ENCODE results near the gene CCT6A.
A peak's percentile ranks its signal among the peaks of the same experiment; 100 is the strongest.

Gene CCT6A

DNA sequence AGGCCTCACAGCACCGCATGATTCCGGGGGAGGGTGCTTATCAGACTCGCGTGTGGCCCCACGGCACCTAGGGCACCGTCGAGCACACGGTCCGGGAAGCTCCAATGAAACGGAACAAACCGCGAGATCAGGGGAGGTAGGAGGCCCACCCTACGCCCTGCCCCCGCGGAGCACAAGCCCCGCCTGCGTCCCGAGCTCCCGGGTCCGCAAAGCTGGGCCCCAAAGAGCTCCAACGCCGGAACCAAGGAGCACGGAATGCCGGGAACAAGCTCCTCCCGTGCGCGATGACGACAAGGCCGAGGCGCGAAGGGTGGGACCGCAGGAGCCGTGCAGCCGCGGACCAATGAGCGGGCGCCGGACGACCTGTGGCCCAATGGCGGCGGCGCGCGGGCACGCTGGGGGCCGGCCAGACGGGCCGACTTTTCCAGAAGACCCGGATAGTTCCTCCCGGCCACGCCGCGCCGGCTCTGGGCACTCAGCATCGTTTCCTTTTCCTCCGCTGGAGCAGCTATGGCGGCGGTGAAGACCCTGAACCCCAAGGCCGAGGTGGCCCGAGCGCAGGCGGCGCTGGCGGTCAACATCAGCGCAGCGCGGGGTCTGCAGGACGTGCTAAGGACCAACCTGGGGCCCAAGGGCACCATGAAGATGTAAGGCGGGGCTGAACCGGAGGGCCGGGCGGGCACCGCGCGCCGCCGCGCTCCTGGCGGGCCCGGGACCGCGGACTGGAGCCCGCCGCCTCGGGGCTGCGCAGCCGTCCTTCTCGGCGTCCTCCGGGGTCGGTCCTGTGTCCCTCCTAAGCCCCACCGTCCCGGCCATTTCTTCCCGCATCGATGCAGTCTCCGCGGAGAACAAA is at the start of gene CCT6A, which contains the start of gene PSPH (continued):
- TF ChIP-seq ZFP3 (tag by site-specific recombination; IDR thresholded peaks at IDR 0.05; ENCODE audit: low read depth) (no peak), ZBTB48 (tag by site-specific recombination; IDR thresholded peaks at IDR 0.05) (peak; percentile 58), SP2 (tag by site-specific recombination; IDR thresholded peaks at IDR 0.05) (peak; percentile 91), ZNF791 (tag by site-specific recombination; IDR thresholded peaks at IDR 0.05) (no peak), IKZF3 (tag by site-specific recombination; IDR thresholded peaks at IDR 0.05) (peak; percentile 100), ZBTB8A (tag by site-specific recombination; IDR thresholded peaks at IDR 0.05) (peak; percentile 33; the same call in 1 of the 2 replicates), ZNF629 (tag by site-specific recombination; IDR thresholded peaks at IDR 0.05) (peak; percentile 87), ZNF610 (tag by site-specific recombination; IDR thresholded peaks at IDR 0.05; ENCODE audit: borderline replicate concordance) (no peak), ZBTB1 (tag by site-specific recombination; IDR thresholded peaks at IDR 0.05) (no peak), ZNF391 (tag by site-specific recombination; IDR thresholded peaks at IDR 0.05; ENCODE audit: borderline replicate concordance, low read depth) (no peak), ZBTB17 (tag by site-specific recombination; IDR thresholded peaks at IDR 0.05) (peak; percentile 65), ZXDB (tag by site-specific recombination; IDR thresholded peaks at IDR 0.05) (peak; percentile 79), KLF1 (tag by site-specific recombination; IDR thresholded peaks at IDR 0.05) (0 out of 2 replicates have a peak, but pooled peaks have one; percentile 24), ZFP69B (tag by site-specific recombination; IDR thresholded peaks at IDR 0.05) (peak; percentile 47; the same call in 1 of the 2 replicates), BCL11B (tag by site-specific recombination; IDR thresholded peaks at IDR 0.05; ENCODE audit: low read depth) (no peak), ZNF677 (tag by site-specific recombination; IDR thresholded peaks at IDR 0.05) (no peak), GLI4 (tag by site-specific recombination; IDR thresholded peaks at IDR 0.05) (peak; percentile 94)
- TF ChIP-seq, protein P1, sequence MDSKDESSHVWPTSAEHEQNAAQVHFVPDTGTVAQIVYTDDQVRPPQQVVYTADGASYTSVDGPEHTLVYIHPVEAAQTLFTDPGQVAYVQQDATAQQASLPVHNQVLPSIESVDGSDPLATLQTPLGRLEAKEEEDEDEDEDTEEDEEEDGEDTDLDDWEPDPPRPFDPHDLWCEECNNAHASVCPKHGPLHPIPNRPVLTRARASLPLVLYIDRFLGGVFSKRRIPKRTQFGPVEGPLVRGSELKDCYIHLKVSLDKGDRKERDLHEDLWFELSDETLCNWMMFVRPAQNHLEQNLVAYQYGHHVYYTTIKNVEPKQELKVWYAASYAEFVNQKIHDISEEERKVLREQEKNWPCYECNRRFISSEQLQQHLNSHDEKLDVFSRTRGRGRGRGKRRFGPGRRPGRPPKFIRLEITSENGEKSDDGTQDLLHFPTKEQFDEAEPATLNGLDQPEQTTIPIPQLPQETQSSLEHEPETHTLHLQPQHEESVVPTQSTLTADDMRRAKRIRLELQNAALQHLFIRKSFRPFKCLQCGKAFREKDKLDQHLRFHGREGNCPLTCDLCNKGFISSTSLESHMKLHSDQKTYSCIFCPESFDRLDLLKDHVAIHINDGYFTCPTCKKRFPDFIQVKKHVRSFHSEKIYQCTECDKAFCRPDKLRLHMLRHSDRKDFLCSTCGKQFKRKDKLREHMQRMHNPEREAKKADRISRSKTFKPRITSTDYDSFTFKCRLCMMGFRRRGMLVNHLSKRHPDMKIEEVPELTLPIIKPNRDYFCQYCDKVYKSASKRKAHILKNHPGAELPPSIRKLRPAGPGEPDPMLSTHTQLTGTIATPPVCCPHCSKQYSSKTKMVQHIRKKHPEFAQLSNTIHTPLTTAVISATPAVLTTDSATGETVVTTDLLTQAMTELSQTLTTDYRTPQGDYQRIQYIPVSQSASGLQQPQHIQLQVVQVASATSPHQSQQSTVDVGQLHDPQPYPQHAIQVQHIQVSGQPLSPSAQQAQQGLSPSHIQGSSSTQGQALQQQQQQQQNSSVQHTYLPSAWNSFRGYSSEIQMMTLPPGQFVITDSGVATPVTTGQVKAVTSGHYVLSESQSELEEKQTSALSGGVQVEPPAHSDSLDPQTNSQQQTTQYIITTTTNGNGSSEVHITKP (tag by site-specific recombination; IDR thresholded peaks at IDR 0.05), result peak; percentile 50
- TF ChIP-seq, protein P2, sequence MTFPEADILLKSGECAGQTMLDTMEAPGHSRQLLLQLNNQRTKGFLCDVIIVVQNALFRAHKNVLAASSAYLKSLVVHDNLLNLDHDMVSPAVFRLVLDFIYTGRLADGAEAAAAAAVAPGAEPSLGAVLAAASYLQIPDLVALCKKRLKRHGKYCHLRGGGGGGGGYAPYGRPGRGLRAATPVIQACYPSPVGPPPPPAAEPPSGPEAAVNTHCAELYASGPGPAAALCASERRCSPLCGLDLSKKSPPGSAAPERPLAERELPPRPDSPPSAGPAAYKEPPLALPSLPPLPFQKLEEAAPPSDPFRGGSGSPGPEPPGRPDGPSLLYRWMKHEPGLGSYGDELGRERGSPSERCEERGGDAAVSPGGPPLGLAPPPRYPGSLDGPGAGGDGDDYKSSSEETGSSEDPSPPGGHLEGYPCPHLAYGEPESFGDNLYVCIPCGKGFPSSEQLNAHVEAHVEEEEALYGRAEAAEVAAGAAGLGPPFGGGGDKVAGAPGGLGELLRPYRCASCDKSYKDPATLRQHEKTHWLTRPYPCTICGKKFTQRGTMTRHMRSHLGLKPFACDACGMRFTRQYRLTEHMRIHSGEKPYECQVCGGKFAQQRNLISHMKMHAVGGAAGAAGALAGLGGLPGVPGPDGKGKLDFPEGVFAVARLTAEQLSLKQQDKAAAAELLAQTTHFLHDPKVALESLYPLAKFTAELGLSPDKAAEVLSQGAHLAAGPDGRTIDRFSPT (tag by site-specific recombination; IDR thresholded peaks at IDR 0.05), result 0 out of 2 replicates have a peak, but pooled peaks have one; percentile 15
- TF ChIP-seq, protein P3, sequence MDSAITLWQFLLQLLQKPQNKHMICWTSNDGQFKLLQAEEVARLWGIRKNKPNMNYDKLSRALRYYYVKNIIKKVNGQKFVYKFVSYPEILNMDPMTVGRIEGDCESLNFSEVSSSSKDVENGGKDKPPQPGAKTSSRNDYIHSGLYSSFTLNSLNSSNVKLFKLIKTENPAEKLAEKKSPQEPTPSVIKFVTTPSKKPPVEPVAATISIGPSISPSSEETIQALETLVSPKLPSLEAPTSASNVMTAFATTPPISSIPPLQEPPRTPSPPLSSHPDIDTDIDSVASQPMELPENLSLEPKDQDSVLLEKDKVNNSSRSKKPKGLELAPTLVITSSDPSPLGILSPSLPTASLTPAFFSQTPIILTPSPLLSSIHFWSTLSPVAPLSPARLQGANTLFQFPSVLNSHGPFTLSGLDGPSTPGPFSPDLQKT (IDR thresholded peaks at IDR 0.05; ENCODE audit: borderline replicate concordance, low read depth, low read length), result peak; percentile 33; the same call in 1 of the 2 replicates
- TF ChIP-seq, protein P4, sequence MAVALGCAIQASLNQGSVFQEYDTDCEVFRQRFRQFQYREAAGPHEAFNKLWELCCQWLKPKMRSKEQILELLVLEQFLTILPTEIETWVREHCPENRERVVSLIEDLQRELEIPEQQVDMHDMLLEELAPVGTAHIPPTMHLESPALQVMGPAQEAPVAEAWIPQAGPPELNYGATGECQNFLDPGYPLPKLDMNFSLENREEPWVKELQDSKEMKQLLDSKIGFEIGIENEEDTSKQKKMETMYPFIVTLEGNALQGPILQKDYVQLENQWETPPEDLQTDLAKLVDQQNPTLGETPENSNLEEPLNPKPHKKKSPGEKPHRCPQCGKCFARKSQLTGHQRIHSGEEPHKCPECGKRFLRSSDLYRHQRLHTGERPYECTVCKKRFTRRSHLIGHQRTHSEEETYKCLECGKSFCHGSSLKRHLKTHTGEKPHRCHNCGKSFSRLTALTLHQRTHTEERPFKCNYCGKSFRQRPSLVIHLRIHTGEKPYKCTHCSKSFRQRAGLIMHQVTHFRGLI (tag by site-specific recombination; IDR thresholded peaks at IDR 0.05), result no peak
- TF ChIP-seq, protein P5, sequence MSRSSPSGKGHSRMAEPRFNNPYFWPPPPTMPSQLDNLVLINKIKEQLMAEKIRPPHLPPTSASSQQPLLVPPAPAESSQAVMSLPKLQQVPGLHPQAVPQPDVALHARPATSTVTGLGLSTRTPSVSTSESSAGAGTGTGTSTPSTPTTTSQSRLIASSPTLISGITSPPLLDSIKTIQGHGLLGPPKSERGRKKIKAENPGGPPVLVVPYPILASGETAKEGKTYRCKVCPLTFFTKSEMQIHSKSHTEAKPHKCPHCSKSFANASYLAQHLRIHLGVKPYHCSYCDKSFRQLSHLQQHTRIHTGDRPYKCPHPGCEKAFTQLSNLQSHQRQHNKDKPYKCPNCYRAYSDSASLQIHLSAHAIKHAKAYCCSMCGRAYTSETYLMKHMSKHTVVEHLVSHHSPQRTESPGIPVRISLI (tag by site-specific recombination; IDR thresholded peaks at IDR 0.05), result no peak
- TF ChIP-seq, protein P6, sequence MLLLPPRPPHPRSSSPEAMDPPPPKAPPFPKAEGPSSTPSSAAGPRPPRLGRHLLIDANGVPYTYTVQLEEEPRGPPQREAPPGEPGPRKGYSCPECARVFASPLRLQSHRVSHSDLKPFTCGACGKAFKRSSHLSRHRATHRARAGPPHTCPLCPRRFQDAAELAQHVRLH (tag by site-specific recombination; IDR thresholded peaks at IDR 0.05), result 0 out of 2 replicates have a peak, but pooled peaks have one; percentile 31
- TF ChIP-seq, protein P7, sequence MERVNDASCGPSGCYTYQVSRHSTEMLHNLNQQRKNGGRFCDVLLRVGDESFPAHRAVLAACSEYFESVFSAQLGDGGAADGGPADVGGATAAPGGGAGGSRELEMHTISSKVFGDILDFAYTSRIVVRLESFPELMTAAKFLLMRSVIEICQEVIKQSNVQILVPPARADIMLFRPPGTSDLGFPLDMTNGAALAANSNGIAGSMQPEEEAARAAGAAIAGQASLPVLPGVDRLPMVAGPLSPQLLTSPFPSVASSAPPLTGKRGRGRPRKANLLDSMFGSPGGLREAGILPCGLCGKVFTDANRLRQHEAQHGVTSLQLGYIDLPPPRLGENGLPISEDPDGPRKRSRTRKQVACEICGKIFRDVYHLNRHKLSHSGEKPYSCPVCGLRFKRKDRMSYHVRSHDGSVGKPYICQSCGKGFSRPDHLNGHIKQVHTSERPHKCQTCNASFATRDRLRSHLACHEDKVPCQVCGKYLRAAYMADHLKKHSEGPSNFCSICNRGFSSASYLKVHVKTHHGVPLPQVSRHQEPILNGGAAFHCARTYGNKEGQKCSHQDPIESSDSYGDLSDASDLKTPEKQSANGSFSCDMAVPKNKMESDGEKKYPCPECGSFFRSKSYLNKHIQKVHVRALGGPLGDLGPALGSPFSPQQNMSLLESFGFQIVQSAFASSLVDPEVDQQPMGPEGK (tag by site-specific recombination; IDR thresholded peaks at IDR 0.05), result peak; percentile 88
- TF ChIP-seq, protein P8, sequence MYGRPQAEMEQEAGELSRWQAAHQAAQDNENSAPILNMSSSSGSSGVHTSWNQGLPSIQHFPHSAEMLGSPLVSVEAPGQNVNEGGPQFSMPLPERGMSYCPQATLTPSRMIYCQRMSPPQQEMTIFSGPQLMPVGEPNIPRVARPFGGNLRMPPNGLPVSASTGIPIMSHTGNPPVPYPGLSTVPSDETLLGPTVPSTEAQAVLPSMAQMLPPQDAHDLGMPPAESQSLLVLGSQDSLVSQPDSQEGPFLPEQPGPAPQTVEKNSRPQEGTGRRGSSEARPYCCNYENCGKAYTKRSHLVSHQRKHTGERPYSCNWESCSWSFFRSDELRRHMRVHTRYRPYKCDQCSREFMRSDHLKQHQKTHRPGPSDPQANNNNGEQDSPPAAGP (tag by site-specific recombination; IDR thresholded peaks at IDR 0.05), result 0 out of 2 replicates have a peak, but pooled peaks have one; percentile 42
